T follicular helper cell (primary cell): Measurements from ENCODE around the gene IQCK.
"Not testable (repeated sequence)": the region's sequence is repeated elsewhere in the genome, so short reads cannot be mapped to it uniquely, and the experiment has no call there.

Source experiments
- DNase-seq: peaks from one replicate; pipeline ENCODE4 v3.0.0-alpha.2; 2020; ENCODE audit warnings: low read depth

IQCK gene

GRCh38 chr16:19699472-19699871 is 18.6 kb upstream of the IQCK start:
- no peak for DNase-seq

DNA sequence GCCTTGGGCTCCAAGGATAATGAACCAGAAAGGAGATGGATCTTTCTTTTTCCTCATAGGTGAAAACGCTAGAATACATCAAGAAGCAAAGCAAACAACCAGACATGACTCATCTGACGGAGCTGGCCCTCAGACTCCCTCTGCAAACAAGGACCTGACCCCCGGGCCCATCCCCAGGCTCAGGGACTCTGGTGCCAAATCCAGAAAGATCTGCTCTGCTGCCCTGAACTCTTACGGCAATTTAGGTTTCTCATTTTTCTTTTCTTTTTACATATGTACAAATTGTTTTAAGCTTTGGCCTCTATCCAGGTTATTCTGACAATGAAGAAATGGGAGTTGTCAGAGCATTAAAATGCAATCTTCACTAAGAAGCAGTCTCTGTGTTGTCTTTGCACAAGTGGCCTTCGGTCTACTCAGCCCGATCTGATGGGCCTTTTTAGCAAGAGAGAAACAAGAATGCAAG is 17.7 kb upstream of the IQCK start:
- no peak for DNase-seq

DNA sequence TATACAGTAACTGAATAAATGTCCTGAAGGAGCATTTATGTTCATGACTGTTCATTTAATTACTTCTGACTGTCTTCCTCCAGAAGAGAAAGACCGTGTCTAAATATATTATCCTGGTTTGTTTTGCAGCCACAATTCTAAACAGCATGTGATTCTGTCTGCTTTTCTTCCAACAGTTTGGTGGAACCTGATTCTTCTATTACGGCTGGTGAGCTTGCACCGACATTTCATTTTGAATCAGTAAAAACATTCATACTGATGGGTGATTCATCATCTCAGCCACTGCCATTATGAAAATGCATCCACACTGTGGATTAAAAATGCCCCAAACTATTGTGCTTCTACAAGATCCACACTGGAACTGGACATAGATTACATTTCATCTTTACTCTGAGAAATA is 17.0 kb upstream of the IQCK start:
- DNase-seq = no peak

GRCh38 chr16:19703172-19703889 is 14.7 kb upstream of the IQCK start:
- DNase-seq = no peak

GRCh38 chr16:19704321-19705145 is 13.5 kb upstream of the IQCK start:
- DNase-seq = no peak

DNA sequence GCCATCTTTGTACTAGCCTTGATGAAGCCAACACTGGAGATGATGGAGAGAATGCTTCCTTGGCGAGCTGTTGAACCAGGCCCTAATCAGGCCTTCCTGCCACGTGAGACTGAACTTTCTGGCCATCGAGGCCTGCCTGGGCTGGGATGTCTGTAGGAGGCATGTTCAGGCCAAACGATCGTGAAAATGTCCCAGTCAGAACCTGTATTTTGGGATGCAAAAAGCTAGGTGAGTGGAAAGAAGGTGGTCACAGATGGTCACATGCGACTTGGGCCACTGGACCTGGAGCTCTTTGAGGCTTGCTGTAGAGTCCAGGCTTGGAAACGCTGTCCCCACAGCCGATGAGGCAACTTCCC is 12.9 kb upstream of the IQCK start:
- DNase-seq = no peak

DNA sequence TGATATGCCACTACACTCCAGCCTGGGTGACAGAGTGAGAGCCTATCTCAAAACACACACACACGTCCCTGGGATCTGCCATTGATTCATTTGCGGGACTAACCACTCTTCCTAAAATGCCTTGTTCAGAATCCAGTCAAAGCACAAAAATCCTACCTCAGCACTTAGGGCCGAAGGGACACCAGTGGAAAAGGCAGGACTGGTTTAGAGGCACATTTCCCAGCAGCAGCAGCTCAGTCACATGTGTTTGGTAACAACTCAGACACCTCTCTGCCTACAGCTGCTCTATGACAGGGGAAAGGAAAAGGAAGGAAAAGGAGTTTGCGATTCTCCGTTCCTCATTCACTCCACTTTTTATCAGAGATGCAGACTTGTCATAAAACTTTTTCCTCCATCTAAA is 12.2 kb upstream of the IQCK start:
- DNase-seq = no peak

DNA sequence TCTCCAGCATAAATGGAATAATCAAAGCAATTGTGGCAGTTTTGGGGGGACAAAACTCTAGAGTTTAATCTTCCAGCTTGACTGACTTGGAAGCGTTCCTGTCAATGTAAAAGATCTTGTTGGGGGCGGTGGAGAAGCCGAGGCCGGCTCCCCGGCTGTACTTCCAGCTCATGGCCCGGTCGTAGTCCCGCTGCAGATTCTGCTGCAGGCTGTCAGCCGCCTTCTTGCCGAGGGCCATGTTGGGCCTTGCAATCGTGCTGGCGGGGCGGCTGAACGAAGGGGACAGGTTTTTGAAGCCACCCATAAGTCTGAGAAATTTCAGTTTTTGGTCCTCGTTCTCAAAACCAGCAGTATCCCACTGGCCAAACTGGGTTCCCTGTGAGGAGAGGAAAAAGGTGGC is 11.2 kb upstream of the IQCK start:
- no peak for DNase-seq

DNA sequence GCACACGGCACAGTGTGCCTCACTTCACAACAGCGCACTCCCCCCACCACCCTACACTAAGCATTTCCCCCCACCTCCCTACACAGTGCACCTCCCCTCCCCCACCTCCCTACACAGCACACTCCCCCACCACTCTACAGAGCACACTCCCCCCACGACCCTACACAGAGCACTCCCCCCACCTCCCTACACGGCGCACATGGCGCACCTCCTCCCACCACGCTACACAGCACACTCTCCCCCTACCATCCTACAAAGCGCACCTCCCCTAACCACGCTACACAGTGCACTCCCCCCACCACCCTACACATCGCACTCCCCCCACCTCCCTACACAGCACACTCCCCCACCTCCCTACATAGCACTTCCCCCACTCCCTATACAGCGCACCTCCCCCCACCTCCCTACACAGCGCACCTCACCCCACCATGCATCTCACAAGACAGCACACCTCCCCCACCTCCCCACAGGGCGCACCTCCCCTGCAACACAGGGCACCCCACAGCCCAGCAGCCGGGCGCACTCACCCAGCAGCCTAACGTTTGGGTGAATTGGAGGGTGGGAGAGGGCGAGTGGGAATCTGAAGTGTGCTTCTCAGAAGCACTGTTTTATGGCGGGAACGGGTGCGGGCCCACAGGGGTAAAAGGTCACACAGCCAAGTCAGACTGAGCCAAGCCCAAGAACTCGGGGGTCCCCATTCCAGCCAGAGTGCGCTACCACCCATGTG is 10.3 kb upstream of the IQCK start:
- no peak for DNase-seq

GRCh38 chr16:19708296-19709205 is 9.5 kb upstream of the IQCK start:
- DNase-seq = no peak

DNA sequence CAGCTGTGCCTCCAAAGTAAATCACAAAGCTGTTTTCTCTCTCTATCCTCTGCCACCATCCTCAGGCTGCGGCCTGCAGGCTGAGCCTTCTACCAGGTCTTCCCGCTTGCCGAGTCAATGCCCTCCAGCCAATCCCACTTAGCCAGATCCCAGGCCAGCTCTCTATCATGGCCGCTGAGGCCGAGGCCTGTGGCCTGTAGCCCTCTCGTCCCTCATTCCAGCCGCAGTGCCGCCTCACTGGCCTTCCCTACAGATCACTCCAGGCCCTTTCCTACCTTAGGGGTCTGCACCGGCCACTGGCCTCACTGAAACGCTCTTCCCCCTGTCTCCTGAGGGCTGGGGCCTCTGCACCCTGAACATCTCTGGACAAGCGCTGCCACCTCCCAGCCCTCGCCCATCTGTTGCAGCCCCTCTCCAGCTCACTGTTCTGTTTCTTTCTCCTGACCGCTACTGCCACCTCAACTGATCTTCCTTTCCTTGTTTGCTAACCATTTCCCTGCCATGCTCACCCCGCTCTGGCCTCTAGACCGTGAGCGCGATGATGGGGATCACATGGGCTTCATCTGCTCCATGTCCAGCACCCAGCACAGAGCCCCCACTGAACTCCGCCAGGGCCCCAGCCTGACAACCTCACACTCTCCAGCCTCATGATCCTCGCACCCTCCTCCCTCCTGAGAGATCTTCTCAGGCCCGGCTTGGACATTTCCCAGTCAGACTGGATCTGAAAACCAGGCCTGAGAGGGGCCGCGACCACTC is 8.5 kb upstream of the IQCK start:
- DNase-seq = no peak

DNA sequence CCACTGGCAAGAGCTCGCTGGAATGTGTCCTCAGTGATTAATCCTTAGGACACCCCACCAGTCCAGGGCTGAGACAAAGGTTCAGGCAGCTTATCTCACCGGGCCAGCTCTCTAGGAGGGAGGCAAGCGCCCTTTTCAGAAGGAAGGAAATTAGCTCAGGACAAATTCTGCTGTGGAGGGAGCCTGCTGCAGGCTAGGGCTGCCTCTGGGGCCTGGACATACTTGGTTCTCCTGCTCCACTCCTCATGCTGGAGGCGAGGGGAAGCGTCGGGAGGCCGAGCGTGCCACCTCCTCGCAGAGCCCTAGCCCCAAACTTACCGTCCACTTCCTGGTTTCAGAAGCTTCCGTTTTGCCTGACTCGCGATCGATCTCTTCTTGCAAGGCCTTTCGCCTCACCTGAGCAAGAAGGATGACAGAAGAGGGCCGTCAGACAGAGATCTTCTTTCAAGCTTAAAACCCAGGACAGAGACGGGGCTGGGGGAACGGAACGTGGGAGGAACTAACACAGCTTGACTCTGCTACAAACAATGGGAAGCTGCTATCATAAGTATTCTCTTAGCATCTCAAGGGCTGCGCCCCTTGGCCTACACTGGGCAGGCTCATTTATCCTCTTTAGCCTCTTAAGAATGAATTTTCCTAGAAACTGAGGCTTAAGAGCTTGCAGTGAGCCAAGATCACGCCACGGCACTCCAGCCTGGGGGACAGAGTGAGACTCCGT is 7.7 kb upstream of the IQCK start:
- DNase-seq = no peak

DNA sequence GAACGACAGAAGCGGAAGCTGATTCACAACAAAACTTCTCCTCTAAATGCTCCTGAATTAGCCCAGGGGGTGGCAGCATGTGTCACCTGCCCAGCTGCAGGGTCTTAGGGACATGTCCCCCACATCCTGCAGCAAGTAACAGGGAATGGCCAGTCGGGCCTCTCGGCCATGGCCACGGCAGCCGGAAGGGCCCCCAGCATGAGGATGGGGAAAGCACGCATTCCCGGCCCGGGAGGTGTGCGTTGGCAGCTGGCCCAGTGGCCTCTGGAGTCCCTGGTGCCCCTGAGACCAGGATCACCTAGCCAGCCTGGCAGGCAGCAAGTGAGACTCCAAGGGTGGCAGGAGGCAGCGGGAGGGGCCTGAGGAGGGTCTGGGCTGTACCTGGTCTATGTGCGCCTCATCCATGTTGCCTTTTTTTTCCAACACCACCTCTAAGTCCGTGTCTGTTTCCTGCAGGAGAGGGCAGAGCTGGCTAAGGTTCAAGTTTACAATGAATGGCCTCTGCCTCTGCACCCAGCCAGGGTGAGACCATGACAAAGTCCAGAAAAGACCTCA is 7.0 kb upstream of the IQCK start:
- no peak for DNase-seq

DNA sequence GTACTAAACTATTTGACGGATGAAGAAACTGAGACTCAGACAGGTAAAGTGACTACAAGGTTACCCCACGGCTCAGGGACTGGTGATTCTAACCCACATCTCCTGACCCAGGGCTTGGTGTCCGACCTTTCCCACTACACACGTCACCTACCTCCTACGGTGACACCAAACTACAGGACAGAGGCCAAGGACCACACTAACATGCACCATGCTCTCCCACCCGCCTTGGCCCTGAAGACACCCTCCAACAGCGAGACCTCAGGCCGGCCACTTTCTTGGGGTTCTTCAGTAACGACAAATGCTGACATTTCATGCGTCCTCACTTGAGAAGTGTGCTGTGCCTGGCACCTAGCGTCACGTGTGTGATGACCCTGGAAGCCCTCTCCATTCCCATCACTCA is 6.4 kb upstream of the IQCK start:
- DNase-seq = no peak

GRCh38 chr16:19712418-19713058 is 5.5 kb upstream of the IQCK start:
- DNase-seq = no peak

GRCh38 chr16:19713697-19714096 is 4.4 kb upstream of the IQCK start:
- DNase-seq = no peak

GRCh38 chr16:19715566-19715965 is 2.5 kb upstream of the IQCK start:
- DNase-seq = no peak

- DNase-seq = no peak
Observed at GRCh38 chr16:19716183-19716582, 1.9 kb upstream of the IQCK start.

DNA sequence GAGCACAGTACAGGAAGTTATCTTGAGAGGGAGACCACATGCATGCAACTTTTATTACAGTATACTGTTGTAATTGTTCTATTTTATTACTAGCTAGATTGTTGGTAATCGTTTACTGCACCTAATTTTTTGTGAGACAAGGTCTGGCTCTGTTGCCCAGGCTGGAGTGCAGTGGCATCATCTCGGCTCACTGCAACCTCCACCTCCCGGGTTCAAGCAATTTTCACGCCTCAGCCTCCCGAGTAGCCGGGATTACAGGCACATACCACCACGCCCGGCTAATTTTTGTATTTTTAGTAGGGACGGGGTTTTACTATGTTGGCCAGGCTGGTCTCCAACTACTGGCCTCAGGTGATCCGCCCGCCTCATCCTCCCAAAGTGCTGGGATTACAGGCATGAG is 1.3 kb upstream of the IQCK start:
- DNase-seq = not testable (repeated sequence)

DNA sequence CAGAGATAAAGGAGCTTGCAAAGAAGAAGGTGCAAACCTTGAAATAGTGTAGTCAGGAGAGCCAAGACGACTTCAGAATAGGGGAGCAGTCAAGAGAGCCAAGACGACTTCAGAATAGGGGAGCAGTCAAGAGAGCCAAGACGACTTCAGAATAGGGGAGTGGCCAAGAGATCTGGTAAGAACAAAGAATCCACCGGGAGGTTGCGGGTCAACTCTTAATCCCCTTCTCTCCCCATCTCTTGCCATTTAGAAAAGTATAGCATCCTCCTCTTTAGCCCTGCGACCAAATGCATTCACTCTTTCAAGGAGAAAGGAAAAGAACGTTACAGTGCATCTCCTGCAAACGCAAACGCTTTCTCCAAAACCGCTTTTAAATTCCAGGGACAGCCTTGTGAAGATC is 757 bp upstream of the IQCK start:
- no peak for DNase-seq
